GM21717 (cell line): ENCODE measurements around the gene TMEM229B.
A peak's percentile ranks its signal among the peaks of the same experiment; 100 is the strongest.

ENCODE experiments used
- ATAC-seq: cut with Tn5 transposase; IDR thresholded peaks from one replicate; pipeline ENCODE4 v1.9.1; 2021; ENCODE audit warnings: mild to moderate bottlenecking, moderate library complexity; ENCODE audit not compliant: unreplicated experiment

Gene TMEM229B

GRCh38 chr14:67515386-67516079 is 27.0 kb upstream of the TMEM229B start:
- ATAC-seq: peak; percentile 57

- ATAC-seq: peak; percentile 40
Observed at GRCh38 chr14:67514650-67515385, 26.3 kb upstream of the TMEM229B start.

- no peak for ATAC-seq
Observed at GRCh38 chr14:67514203-67514607, 25.7 kb upstream of the TMEM229B start.

- ATAC-seq: no peak
Observed at GRCh38 chr14:67513631-67514108, 25.1 kb upstream of the TMEM229B start.

GRCh38 chr14:67512463-67513310 is 24.2 kb upstream of the TMEM229B start:
- ATAC-seq: no peak

GRCh38 chr14:67510836-67511235 is 22.3 kb upstream of the TMEM229B start:
- no peak for ATAC-seq

GRCh38 chr14:67510121-67510520 is 21.6 kb upstream of the TMEM229B start:
- ATAC-seq: no peak

GRCh38 chr14:67508956-67509355 is 20.4 kb upstream of the TMEM229B start:
- ATAC-seq: no peak

GRCh38 chr14:67505254-67505653 is 16.7 kb upstream of the TMEM229B start:
- no peak for ATAC-seq

GRCh38 chr14:67503331-67503730 is 14.8 kb upstream of the TMEM229B start:
- ATAC-seq: no peak

- ATAC-seq: no peak
Observed at GRCh38 chr14:67502867-67503266, 14.3 kb upstream of the TMEM229B start.

- no peak for ATAC-seq
Observed at GRCh38 chr14:67501670-67502069, 13.1 kb upstream of the TMEM229B start.

GRCh38 chr14:67500981-67501380 is 12.5 kb upstream of the TMEM229B start:
- ATAC-seq: no peak

GRCh38 chr14:67497716-67498115 is 9.2 kb upstream of the TMEM229B start:
- no peak for ATAC-seq

- ATAC-seq: no peak
Observed at GRCh38 chr14:67497216-67497615, 8.7 kb upstream of the TMEM229B start.

GRCh38 chr14:67495827-67496226 is 7.3 kb upstream of the TMEM229B start:
- ATAC-seq: no peak

- ATAC-seq: no peak
Observed at GRCh38 chr14:67493092-67493717, 4.7 kb upstream of the TMEM229B start.

GRCh38 chr14:67492538-67492937 is 4.0 kb upstream of the TMEM229B start:
- ATAC-seq: no peak

GRCh38 chr14:67491741-67492507 is 3.4 kb upstream of the TMEM229B start:
- no peak for ATAC-seq

GRCh38 chr14:67491285-67491684 is 2.8 kb upstream of the TMEM229B start:
- ATAC-seq: no peak
